A549 (cell line): ENCODE measurements around the gene NCS1. TPM values are rescaled to one million over a fixed set of nuclear protein-coding genes. Genes with fewer than 3 reads are reported as not detected.

Source experiments
- ATAC-seq, 2 experiments: fragments of 200-7000 bp in 1 of 2; fragments of >200 bp in 1 of 2; cut with Nextera tagmentation in 1 of 2; cut with Tn5 transposase in 1 of 2; 3 replicates each; pipeline versions ENCODE4 v1.8.0 to v1.9.1; 2018 to 2020; ENCODE audit warnings: mild to moderate bottlenecking in 1 of 2, moderate library complexity in 1 of 2
- CTCF ChIA-PET: fragments of 300-600 bp; sonication (Branson Sonifier 250); formaldehyde crosslinking; extraction: SDS; loops from one replicate; lab custom pipeline; 2021; ENCODE audit warnings: antibody characterized with exemption, inconsistent platforms; lab: Yijun Ruan, JAX
- POLR2A ChIA-PET: fragments of 350-600 bp; formaldehyde crosslinking; extraction: SDS; loops from one replicate; lab custom pipeline; 2021; ENCODE audit warnings: antibody characterized with exemption, inconsistent platforms; lab: Yijun Ruan, JAX
- DNase-seq, 2 experiments: peaks; one replicate each; pipeline versions ENCODE4 v3.0.0 to v3.0.0-alpha.2; 2011 to 2016; ENCODE audit warnings: low read depth in 1 of 2, low spot score in 1 of 2
- FAIRE-seq: peaks from 2 replicates; lab custom pipeline; 2011; peaks lifted over from hg19 to GRCh38; lab: Jason Lieb, UNC
- H3K27ac ChIP-seq, 2 experiments: fragments of >200 bp; sonication (Bioruptor Twin); formaldehyde crosslinking; 3 replicates each; pipeline ENCODE4 v1.5.1; 2016 to 2017
- H3K4me1 ChIP-seq: fragments of >200 bp; sonication (Bioruptor Twin); formaldehyde crosslinking; 3 replicates; pipeline ENCODE4 v1.6.1; 2016
- H3K4me2 ChIP-seq: fragments of >200 bp; sonication (Bioruptor Twin); formaldehyde crosslinking; 3 replicates; pipeline ENCODE4 v1.6.1; 2016
- H3K4me3 ChIP-seq: fragments of >200 bp; sonication (Bioruptor Twin); formaldehyde crosslinking; 3 replicates; pipeline ENCODE4 v1.5.1; 2016
- H3K9me3 ChIP-seq: fragments of >200 bp; sonication (Bioruptor Twin); formaldehyde crosslinking; 3 replicates; pipeline ENCODE4 v1.6.1; 2016
- ATOH8 ChIP-seq: fragments of 250-450 bp; sonication (Bioruptor Pico); IDR thresholded peaks from 2 replicates; pipeline ENCODE4 v1.5.0; 2020; ENCODE audit warnings: low read depth, mild to moderate bottlenecking, moderate library complexity
- CHD2 ChIP-seq: fragments of 150-350 bp; IDR thresholded peaks from 2 replicates; pipeline ENCODE4 v1.6.1; 2014; ENCODE audit warnings: low read length; ENCODE audit not compliant: partially characterized antibody
- EHF ChIP-seq: fragments of 250-450 bp; sonication (Bioruptor Pico); IDR thresholded peaks from 2 replicates; pipeline ENCODE4 v1.5.0; 2020; ENCODE audit warnings: mild to moderate bottlenecking
- EHMT2 ChIP-seq: fragments of 200-600 bp; sonication (generic); IDR thresholded peaks from 2 replicates; pipeline ENCODE4 v1.6.1; 2016; ENCODE audit warnings: antibody characterized with exemption, low read depth, mild to moderate bottlenecking, moderate library complexity
- FOXS1 ChIP-seq: fragments of 250-450 bp; sonication (Bioruptor Pico); IDR thresholded peaks from 2 replicates; pipeline ENCODE4 v1.5.0; 2020; ENCODE audit warnings: mild to moderate bottlenecking, moderate library complexity
- HES2 ChIP-seq: fragments of >200 bp; sonication (Bioruptor Twin); formaldehyde crosslinking; IDR thresholded peaks from 2 replicates; pipeline ENCODE4 v1.6.1; 2016
- HMGXB4 ChIP-seq: fragments of 250-450 bp; sonication (Bioruptor Pico); IDR thresholded peaks from 2 replicates; pipeline ENCODE4 v1.5.0; 2021; ENCODE audit warnings: mild to moderate bottlenecking, moderate library complexity, borderline replicate concordance
- HOXA7 ChIP-seq: fragments of 250-450 bp; sonication (Bioruptor Pico); IDR thresholded peaks from 2 replicates; pipeline ENCODE4 v1.5.0; 2020; ENCODE audit warnings: mild to moderate bottlenecking, moderate library complexity
- JUNB ChIP-seq: fragments of >200 bp; sonication (Bioruptor Twin); formaldehyde crosslinking; IDR thresholded peaks from 2 replicates; pipeline ENCODE4 v1.6.1; 2016
- MAX ChIP-seq: IDR thresholded peaks from 2 replicates; pipeline ENCODE4 v1.6.1; 2012
- MAZ ChIP-seq: fragments of 150-350 bp; IDR thresholded peaks from 2 replicates; pipeline ENCODE4 v1.6.1; 2014; ENCODE audit warnings: antibody characterized with exemption, low read depth, low read length, borderline replicate concordance
- NFE2L2 ChIP-seq: fragments of 150-350 bp; conservative IDR thresholded peaks from 2 replicates; pipeline ENCODE4 v1.6.1; 2014; ENCODE audit warnings: low read length
- NPAS2 ChIP-seq: fragments of 250-450 bp; sonication (Bioruptor Pico); IDR thresholded peaks from 2 replicates; pipeline ENCODE4 v1.8.0; 2022; ENCODE audit warnings: mild to moderate bottlenecking, moderate library complexity, borderline replicate concordance
- POLR2A ChIP-seq: IDR thresholded peaks from 2 replicates; pipeline ENCODE4 v1.6.1; 2012; ENCODE audit warnings: mild to moderate bottlenecking, low read length
- RAD21 ChIP-seq, 2 experiments: fragments of >200 bp in 1 of 2; sonication (Bioruptor Twin) in 1 of 2; formaldehyde crosslinking in 1 of 2; IDR thresholded peaks in 1 of 2; conservative IDR thresholded peaks in 1 of 2; 2 replicates in 1 of 2; 3 replicates in 1 of 2; pipeline ENCODE4 v1.6.1; 2012 to 2018; ENCODE audit warnings: inconsistent platforms in 1 of 2
- REST ChIP-seq: fragments of 200-600 bp; sonication (generic); IDR thresholded peaks from 2 replicates; pipeline ENCODE4 v1.6.1; 2016; ENCODE audit warnings: antibody characterized with exemption, mild to moderate bottlenecking, moderate library complexity
- RFX5 ChIP-seq: fragments of 450-650 bp; IDR thresholded peaks from 2 replicates; pipeline ENCODE4 v1.7.1; 2014; ENCODE audit warnings: antibody characterized with exemption, mild to moderate bottlenecking, moderate library complexity
- RNF2 ChIP-seq: fragments of 200-600 bp; sonication (generic); IDR thresholded peaks from 2 replicates; pipeline ENCODE4 v1.6.1; 2016; ENCODE audit warnings: low read depth, mild to moderate bottlenecking, antibody characterized with exemption, moderate library complexity, borderline replicate concordance
- SMC3 ChIP-seq: fragments of >200 bp; sonication (Bioruptor Twin); formaldehyde crosslinking; IDR thresholded peaks from 3 replicates; pipeline ENCODE4 v1.6.1; 2018; ENCODE audit warnings: inconsistent platforms
- TFCP2L1 ChIP-seq: fragments of 250-450 bp; sonication (Bioruptor Pico); IDR thresholded peaks from 2 replicates; pipeline ENCODE4 v1.5.0; 2021; ENCODE audit warnings: mild to moderate bottlenecking
- ZFP36 ChIP-seq: fragments of 450-650 bp; IDR thresholded peaks from 2 replicates; pipeline ENCODE4 v1.6.1; 2014; ENCODE audit warnings: borderline replicate concordance; ENCODE audit not compliant: partially characterized antibody
- WGBS: methylation state at CpG from one replicate; pipeline ENCODE4 v1.1.6; 2017; ENCODE audit errors: missing lambda C conversion rate; 5-methylcytosine and 5-hydroxymethylcytosine counted together
- polyA plus RNA-seq, 4 experiments: library from polyadenylated mRNA; depleted of rRNA in 3 of 4; stranded (reverse); fragments of >200 nt; fragmentation: RNase III in 1 of 4; extraction: RNeasy Plus Mini Kit Qiagen cat#74134 plus additional on column Dnase treatment in 1 of 4; gene quantifications; 2 replicates in 3 of 4; 3 replicates in 1 of 4; pipeline ENCODE4 v1.2.3, GENCODE V29; 2011 to 2017

Gene NCS1
- polyA plus RNA-seq, 2 of the 4 experiments (the other 2 are of a cell fraction), result 17.9 to 21.9 TPM

- no peaks in the 10 kb centered on the region for H3K4me1 ChIP-seq
- DNase-seq (no peak), ATAC-seq (no peak), FAIRE-seq (no peak)
- WGBS, result 85% methylated on average over 9 of the region's 10 CpGs
- no peaks in the 10 kb centered on the region for H3K9me3 ChIP-seq
- H3K4me2 ChIP-seq, result no peak overlapping the region
- no peak for TF ChIP-seq SMC3
- no peak for TF ChIP-seq ATOH8 (CRISPR knock-in tag)
- TF ChIP-seq FOXS1, result no peak
- no peak for TF ChIP-seq EHF (CRISPR knock-in tag)
- TF ChIP-seq HES2, result no peak
- no peak for TF ChIP-seq RNF2
- TF ChIP-seq NPAS2, result no peak
- TF ChIP-seq HMGXB4, result no peak
- TF ChIP-seq MAZ, result no peak
- ChIA-PET CTCF (interaction anchor here (0.7 to 1.9 kb wide), 2 partner anchors 10 to 76 kb away, joined by 4 to 7 read pairs; no protein-coding TSS in a partner anchor), POLR2A (no interaction called here)
- H3K27ac ChIP-seq, result no peak overlapping the region
- H3K4me3 ChIP-seq, result no peak overlapping the region
Observed at GRCh38 chr9:130159915-130160670, 12.1 kb upstream of the NCS1 start.

- TF ChIP-seq MAX (no peak), HMGXB4 (no peak), HES2 (no peak), ZFP36 (no peak), JUNB (no peak), CHD2 (no peak), RFX5 (no peak), REST (no peak), RAD21 (conservative IDR thresholded peaks at IDR 0.05 in 1 of 2, IDR thresholded peaks at IDR 0.05 in 1 of 2) (no peak), NFE2L2 (no peak), EHMT2 (no peak), POLR2A (no peak), HOXA7 (CRISPR knock-in tag) (no peak), FOXS1 (no peak), TFCP2L1 (CRISPR knock-in tag) (no peak)
- ATAC-seq (no peak), DNase-seq (no peak), FAIRE-seq (no peak)
- no peak overlapping the region for H3K4me3 ChIP-seq
- CTCF ChIA-PET, result interaction anchor here (0.7 to 1.9 kb wide), 2 partner anchors 10 to 75 kb away, joined by 4 to 7 read pairs; no protein-coding TSS in a partner anchor
- no peaks in the 10 kb centered on the region for H3K4me1 ChIP-seq
- no peak overlapping the region for H3K4me2 ChIP-seq
- no peak overlapping the region for H3K27ac ChIP-seq
- 64% methylated on average over 3 of the region's 3 CpGs for WGBS
- H3K9me3 ChIP-seq, result no peaks in the 10 kb centered on the region
- POLR2A ChIA-PET, result no interaction called here
Observed at GRCh38 chr9:130160862-130161470, 11.2 kb upstream of the NCS1 start.
